CD14-positive monocyte (primary cell): ENCODE data around the gene IL1R2. TPM values are rescaled to one million over a fixed set of nuclear protein-coding genes. Genes with fewer than 3 reads are reported as not detected.

Source experiments
- DNase-seq, 3 donors: peaks; one replicate each; pipeline ENCODE4 v3.0.0-alpha.2; 2011 to 2022
- H2AFZ ChIP-seq: 2 replicates; pipeline ENCODE4 v1.6.0; 2012; ENCODE audit warnings: mild to moderate bottlenecking, low read depth, low read length, inconsistent platforms; ENCODE audit not compliant: insufficient read depth, poor library complexity, severe bottlenecking
- H3K27ac ChIP-seq, 2 donors: 1 replicate in 1 of 2; 2 replicates in 1 of 2; pipeline ENCODE4 v1.5.1; 2012 to 2013; ENCODE audit warnings: low read length in 2 of 2, control low read depth in 1 of 2, inconsistent platforms in 1 of 2, low read depth in 1 of 2, mild to moderate bottlenecking in 1 of 2
- H3K27me3 ChIP-seq, 2 donors: one replicate each; pipeline versions ENCODE4 v1.6.0 to v1.6.1; 2011 to 2013; ENCODE audit warnings: low read length in 2 of 2; ENCODE audit not compliant: control insufficient read depth in 2 of 2, insufficient read depth in 2 of 2
- H3K36me3 ChIP-seq, 2 donors: replicated peaks in 1 of 2; 1 replicate in 1 of 2; 2 replicates in 1 of 2; pipeline versions ENCODE4 v1.5.1 to v1.6.1; 2012 to 2013; ENCODE audit warnings: low read length in 2 of 2, control low read depth in 1 of 2, inconsistent platforms in 1 of 2, mild to moderate bottlenecking in 1 of 2; ENCODE audit not compliant: insufficient read depth in 2 of 2, control insufficient read depth in 1 of 2
- H3K4me1 ChIP-seq, 2 donors: 1 replicate in 1 of 2; 2 replicates in 1 of 2; pipeline versions ENCODE4 v1.5.1 to v1.6.1; 2012 to 2013; ENCODE audit warnings: low read length in 2 of 2, control low read depth in 1 of 2, inconsistent platforms in 1 of 2, mild to moderate bottlenecking in 1 of 2, moderate library complexity in 1 of 2; ENCODE audit not compliant: insufficient read depth in 2 of 2, control insufficient read depth in 1 of 2
- H3K4me2 ChIP-seq: replicated peaks from 2 replicates; pipeline ENCODE3; 2012; ENCODE audit warnings: low read length, moderate library complexity, mild to moderate bottlenecking; ENCODE audit not compliant: poor library complexity, severe bottlenecking; ENCODE audit errors: extremely low read depth
- H3K4me3 ChIP-seq, 3 experiments: fragments of 200-600 bp in 1 of 3; sonication (generic) in 1 of 3; replicated peaks in 1 of 3; 1 replicate in 2 of 3; 2 replicates in 1 of 3; pipeline ENCODE4 v1.5.1; 2011 to 2013; ENCODE audit warnings: low read length in 3 of 3, mild to moderate bottlenecking in 3 of 3, control low read depth in 2 of 3, low read depth in 2 of 3, inconsistent platforms in 1 of 3, moderate library complexity in 1 of 3
- H3K79me2 ChIP-seq: 2 replicates; pipeline ENCODE4 v1.6.0; 2012; ENCODE audit warnings: mild to moderate bottlenecking, control low read depth, inconsistent platforms, low read length, moderate library complexity; ENCODE audit not compliant: insufficient read depth
- H3K9ac ChIP-seq: 2 replicates; pipeline ENCODE4 v1.6.0; 2017; ENCODE audit warnings: low read length, mild to moderate bottlenecking; ENCODE audit not compliant: insufficient read depth, poor library complexity, severe bottlenecking
- H3K9me3 ChIP-seq, 2 donors: replicated peaks in 1 of 2; 1 replicate in 1 of 2; 2 replicates in 1 of 2; pipeline versions ENCODE4 v1.5.1 to v1.6.1; 2012 to 2013; ENCODE audit warnings: low read length in 2 of 2, control low read depth in 1 of 2; ENCODE audit not compliant: control insufficient read depth in 1 of 2, insufficient read depth in 1 of 2
- H4K20me1 ChIP-seq: 2 replicates; pipeline ENCODE4 v1.6.0; 2012; ENCODE audit warnings: mild to moderate bottlenecking, low read length, control low read depth, moderate library complexity; ENCODE audit not compliant: insufficient read depth
- H3K27ac Mint-ChIP-seq, 7 donors: one replicate each; pipeline ENCODE4 v1.8.0; 2020; ENCODE audit warnings: mild to moderate bottlenecking in 7 of 7, mixed read lengths in 7 of 7, moderate library complexity in 6 of 7, inconsistent platforms in 2 of 7
- H3K27me3 Mint-ChIP-seq, 3 donors: one replicate each; pipeline ENCODE4 v1.8.0; 2021 to 2022; ENCODE audit warnings: low read depth in 3 of 3, mild to moderate bottlenecking in 3 of 3, mixed read lengths in 3 of 3, moderate library complexity in 3 of 3, inconsistent platforms in 1 of 3
- H3K36me3 Mint-ChIP-seq, 2 donors: one replicate each; pipeline ENCODE4 v1.8.0; 2020; ENCODE audit warnings: mixed read lengths in 2 of 2, inconsistent platforms in 1 of 2, mild to moderate bottlenecking in 1 of 2
- H3K4me1 Mint-ChIP-seq: one replicate; pipeline ENCODE4 v1.8.0; 2020; ENCODE audit warnings: mild to moderate bottlenecking, mixed read lengths
- H3K4me3 Mint-ChIP-seq, 2 donors: one replicate each; pipeline ENCODE4 v1.8.0; 2020; ENCODE audit warnings: mild to moderate bottlenecking in 2 of 2, mixed read lengths in 2 of 2, moderate library complexity in 1 of 2
- H3K9me3 Mint-ChIP-seq, 7 donors: one replicate each; pipeline ENCODE4 v1.8.0; 2020 to 2022; ENCODE audit warnings: mixed read lengths in 7 of 7, mild to moderate bottlenecking in 6 of 7, moderate library complexity in 6 of 7, inconsistent platforms in 2 of 7
- CTCF ChIP-seq: fragments of 200-600 bp; IDR thresholded peaks from one replicate; pipeline ENCODE4 v1.8.0; 2022; ENCODE audit warnings: antibody characterized with exemption, mild to moderate bottlenecking
- WGBS: methylation state at CpG from one replicate; pipeline ENCODE4 v1.1.5; 2013; ENCODE audit warnings: missing lambda C conversion rate; ENCODE audit not compliant: insufficient coverage; 5-methylcytosine and 5-hydroxymethylcytosine counted together
- intact Hi-C, 2 donors: fragments of 100-400 bp; cut with micrococcal nuclease; formaldehyde crosslinking; loops; one replicate each; pipeline versions ENCODE4 v1.15.0 to v1.15.1; 2023
- polyA plus RNA-seq, 3 donors: library from polyadenylated mRNA; depleted of rRNA in 1 of 3; unstranded in 2 of 3; stranded (reverse) in 1 of 3; fragments of 300-500 nt in 2 of 3; fragments of >200 nt in 1 of 3; fragmentation: Illumina TruSeq in 2 of 3; gene quantifications; 1 replicate in 2 of 3; 2 replicates in 1 of 3; pipeline ENCODE4 v1.2.3, GENCODE V29; 2012 to 2021

Gene IL1R2
- polyA plus RNA-seq, 3 donors: 5.9 to 12.0 (median 6.2) TPM

GRCh38 chr2:102041351-102041750 lies 49.6 kb downstream of the IL1R2 start:
- peak overlapping the region; percentile 45 for H3K4me2 ChIP-seq
- peaks cover 3 to 7% of the 10 kb centered on the region in 2 donors for H3K36me3 Mint-ChIP-seq
- peaks cover 2 to 13% (median 11%) of the 10 kb centered on the region in 3 donors for H3K27me3 Mint-ChIP-seq
- H3K27me3 ChIP-seq: no peaks in the 10 kb centered on the region
- H3K9me3 ChIP-seq: no peaks in the 10 kb centered on the region
- H3K79me2 ChIP-seq: no peaks in the 10 kb centered on the region
- no peaks in the 10 kb centered on the region for H4K20me1 ChIP-seq
- no peak overlapping the region for H3K9ac ChIP-seq
- TF ChIP-seq CTCF: no peak
- peaks cover 66% of the 10 kb centered on the region for H3K4me1 Mint-ChIP-seq
- H3K27ac ChIP-seq: peak overlapping the region; percentile 74 to 85
- no peaks in the 10 kb centered on the region for H3K36me3 ChIP-seq
- peak overlapping the region; percentile 86 to 95 (median 90) for H3K27ac Mint-ChIP-seq
- peak; percentile 90 to 93 (median 91) for DNase-seq
- 31% methylated on average over 2 of the region's 2 CpGs for WGBS
- H3K4me3 ChIP-seq: peak overlapping the region in 1 of 3 experiments; percentile 26
- no peak overlapping the region for H2AFZ ChIP-seq
- intact Hi-C loops: loop anchor here in 1 of 2 donors (1.0 kb wide), 1 partner anchor 16 kb away; no protein-coding TSS in a partner anchor
- peaks cover 42 to 48% of the 10 kb centered on the region in 2 donors for H3K4me1 ChIP-seq
- peak overlapping the region in 1 of 2 donors; percentile 71 for H3K4me3 Mint-ChIP-seq
- peaks cover 0 to 4% (median 0%) of the 10 kb centered on the region in 7 donors for H3K9me3 Mint-ChIP-seq

- H3K79me2 ChIP-seq: no peaks in the 10 kb centered on the region
- H3K36me3 ChIP-seq: no peaks in the 10 kb centered on the region
- H3K9me3 Mint-ChIP-seq: peaks cover 0 to 6% (median 0%) of the 10 kb centered on the region in 7 donors
- peak overlapping the region in 1 of 3 experiments; percentile 10 for H3K4me3 ChIP-seq
- intact Hi-C loops: no loop called here
- H3K4me2 ChIP-seq: no peak overlapping the region
- peak overlapping the region in 1 of 2 donors; percentile 2 for H3K4me3 Mint-ChIP-seq
- peaks cover 69% of the 10 kb centered on the region for H3K4me1 Mint-ChIP-seq
- no peak overlapping the region for H3K9ac ChIP-seq
- 83% methylated on average over 3 of the region's 4 CpGs for WGBS
- H3K27me3 Mint-ChIP-seq: peaks cover 2 to 19% (median 11%) of the 10 kb centered on the region in 3 donors
- peaks cover 3 to 5% of the 10 kb centered on the region in 2 donors for H3K36me3 Mint-ChIP-seq
- no peaks in the 10 kb centered on the region for H3K27me3 ChIP-seq
- H3K9me3 ChIP-seq: no peaks in the 10 kb centered on the region
- TF ChIP-seq CTCF: no peak
- H3K4me1 ChIP-seq: peaks cover 45 to 50% of the 10 kb centered on the region in 2 donors
- peak overlapping the region; percentile 74 to 85 for H3K27ac ChIP-seq
- H3K27ac Mint-ChIP-seq: peak overlapping the region; percentile 86 to 95 (median 90)
- peak in 1 of 3 donors; percentile 37 for DNase-seq
- no peaks in the 10 kb centered on the region for H4K20me1 ChIP-seq
- no peak overlapping the region for H2AFZ ChIP-seq
Measured at GRCh38 chr2:102042196-102043081, 50.7 kb downstream of the IL1R2 start.
